ENCODE measurements around the gene FLYWCH2.

DNA sequence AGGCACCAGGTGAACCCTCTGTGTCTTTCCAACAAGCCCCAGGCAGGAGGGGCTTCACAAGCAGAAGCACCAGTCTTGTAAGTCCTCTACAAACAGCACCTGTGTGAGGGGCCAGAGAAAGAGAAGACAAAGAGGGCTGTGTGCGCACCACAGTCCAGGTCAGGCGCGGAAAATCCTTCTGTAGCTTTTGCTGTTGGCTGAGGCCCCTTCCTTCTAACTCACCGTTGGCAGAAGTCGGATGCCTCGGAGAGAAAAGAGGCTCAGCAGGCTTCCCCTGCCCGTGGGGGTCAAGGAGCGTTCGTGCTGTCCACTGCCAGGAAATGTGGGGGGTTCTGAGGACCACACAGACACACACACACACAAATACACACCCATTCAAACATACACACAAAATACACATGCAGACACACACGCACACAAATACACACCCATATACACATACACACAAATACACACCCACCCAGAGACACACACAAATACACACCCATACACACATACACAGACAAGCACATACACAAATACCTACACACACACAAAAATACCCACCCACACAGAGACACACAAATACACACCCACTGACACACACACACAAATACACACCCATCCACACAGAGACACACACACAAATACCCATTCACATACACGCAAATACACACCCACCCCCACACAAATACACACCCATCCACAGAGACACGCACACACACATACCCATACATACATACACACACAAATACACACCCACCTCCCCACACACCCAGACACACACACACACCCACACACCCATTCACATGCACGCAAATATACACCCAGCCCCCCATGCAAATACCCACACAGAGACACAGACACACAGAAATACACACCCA lies 46.1 kb upstream of the FLYWCH2 start:
- TF ChIP-seq, protein P1, sequence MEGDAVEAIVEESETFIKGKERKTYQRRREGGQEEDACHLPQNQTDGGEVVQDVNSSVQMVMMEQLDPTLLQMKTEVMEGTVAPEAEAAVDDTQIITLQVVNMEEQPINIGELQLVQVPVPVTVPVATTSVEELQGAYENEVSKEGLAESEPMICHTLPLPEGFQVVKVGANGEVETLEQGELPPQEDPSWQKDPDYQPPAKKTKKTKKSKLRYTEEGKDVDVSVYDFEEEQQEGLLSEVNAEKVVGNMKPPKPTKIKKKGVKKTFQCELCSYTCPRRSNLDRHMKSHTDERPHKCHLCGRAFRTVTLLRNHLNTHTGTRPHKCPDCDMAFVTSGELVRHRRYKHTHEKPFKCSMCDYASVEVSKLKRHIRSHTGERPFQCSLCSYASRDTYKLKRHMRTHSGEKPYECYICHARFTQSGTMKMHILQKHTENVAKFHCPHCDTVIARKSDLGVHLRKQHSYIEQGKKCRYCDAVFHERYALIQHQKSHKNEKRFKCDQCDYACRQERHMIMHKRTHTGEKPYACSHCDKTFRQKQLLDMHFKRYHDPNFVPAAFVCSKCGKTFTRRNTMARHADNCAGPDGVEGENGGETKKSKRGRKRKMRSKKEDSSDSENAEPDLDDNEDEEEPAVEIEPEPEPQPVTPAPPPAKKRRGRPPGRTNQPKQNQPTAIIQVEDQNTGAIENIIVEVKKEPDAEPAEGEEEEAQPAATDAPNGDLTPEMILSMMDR (IDR thresholded peaks at IDR 0.05; ENCODE audit: insufficient read depth, low read length, poor library complexity, severe bottlenecking): no peak
- TF ChIP-seq EZH2phosphoT487 (conservative IDR thresholded peaks at IDR 0.05; ENCODE audit: low read length): no peak
